GM23248 (cell line): ENCODE results near the gene PREX1.

Experiments used
- EZH2 ChIP-seq: fragments of 200-600 bp; sonication (generic); IDR thresholded peaks from 2 replicates; pipeline ENCODE4 v1.6.1; 2018; ENCODE audit warnings: antibody characterized with exemption, mild to moderate bottlenecking; ENCODE audit not compliant: insufficient read depth, poor library complexity, severe bottlenecking
- EZH2phosphoT487 ChIP-seq: fragments of 200-600 bp; sonication (generic); IDR thresholded peaks from 2 replicates; pipeline ENCODE4 v1.6.1; 2018; ENCODE audit warnings: antibody characterized with exemption, moderate library complexity, mild to moderate bottlenecking, low read depth; ENCODE audit not compliant: insufficient read depth

GRCh38 chr20:48695255-48695654 lies 132.5 kb downstream of the PREX1 start:
- TF ChIP-seq EZH2 (no peak), EZH2phosphoT487 (no peak)
